Neural progenitor cell (in vitro differentiated cells): ENCODE results near the gene CROCC2.

Experiments
- EZH2 ChIP-seq: fragments of 200-600 bp; sonication (generic); IDR thresholded peaks from 2 replicates; pipeline ENCODE4 v1.6.1; 2017; ENCODE audit warnings: antibody characterized with exemption, mild to moderate bottlenecking, moderate library complexity
- EZH2phosphoT487 ChIP-seq: fragments of 200-600 bp; sonication (generic); IDR thresholded peaks from 2 replicates; pipeline ENCODE4 v1.6.1; 2017; ENCODE audit warnings: antibody characterized with exemption
- TF ChIP-seq, protein P1 (sequence below): fragments of 200-600 bp; sonication (generic); IDR thresholded peaks from 2 replicates; pipeline ENCODE4 v1.5.1; 2017; ENCODE audit warnings: antibody characterized with exemption, mild to moderate bottlenecking

GRCh38 chr2:240858321-240858720 lies 47.8 kb upstream of the CROCC2 start:
- TF ChIP-seq, protein P1, sequence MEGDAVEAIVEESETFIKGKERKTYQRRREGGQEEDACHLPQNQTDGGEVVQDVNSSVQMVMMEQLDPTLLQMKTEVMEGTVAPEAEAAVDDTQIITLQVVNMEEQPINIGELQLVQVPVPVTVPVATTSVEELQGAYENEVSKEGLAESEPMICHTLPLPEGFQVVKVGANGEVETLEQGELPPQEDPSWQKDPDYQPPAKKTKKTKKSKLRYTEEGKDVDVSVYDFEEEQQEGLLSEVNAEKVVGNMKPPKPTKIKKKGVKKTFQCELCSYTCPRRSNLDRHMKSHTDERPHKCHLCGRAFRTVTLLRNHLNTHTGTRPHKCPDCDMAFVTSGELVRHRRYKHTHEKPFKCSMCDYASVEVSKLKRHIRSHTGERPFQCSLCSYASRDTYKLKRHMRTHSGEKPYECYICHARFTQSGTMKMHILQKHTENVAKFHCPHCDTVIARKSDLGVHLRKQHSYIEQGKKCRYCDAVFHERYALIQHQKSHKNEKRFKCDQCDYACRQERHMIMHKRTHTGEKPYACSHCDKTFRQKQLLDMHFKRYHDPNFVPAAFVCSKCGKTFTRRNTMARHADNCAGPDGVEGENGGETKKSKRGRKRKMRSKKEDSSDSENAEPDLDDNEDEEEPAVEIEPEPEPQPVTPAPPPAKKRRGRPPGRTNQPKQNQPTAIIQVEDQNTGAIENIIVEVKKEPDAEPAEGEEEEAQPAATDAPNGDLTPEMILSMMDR: no peak
- no peak for TF ChIP-seq EZH2
- TF ChIP-seq EZH2phosphoT487: no peak
